Spleen (tissue), 11 donors: ENCODE data around the gene HLA-G. TPM values are rescaled to one million over a fixed set of nuclear protein-coding genes. Genes with fewer than 3 reads are reported as not detected.

Experiments
- DNase-seq: peaks from one replicate; pipeline ENCODE4 v3.0.0-alpha.2; 2020
- H3K27ac ChIP-seq, 8 donors: fragments of 200-600 bp; sonication (generic) in 7 of 8; 1 replicate in 4 of 8; 2 replicates in 4 of 8; pipeline versions ENCODE4 v1.5.0 to v1.8.0; 2016 to 2021; ENCODE audit warnings: inconsistent platforms in 4 of 8, mild to moderate bottlenecking in 4 of 8, moderate library complexity in 1 of 8
- H3K27me3 ChIP-seq, 7 donors: fragments of 200-600 bp; sonication (generic) in 6 of 7; replicated peaks in 1 of 7; 1 replicate in 4 of 7; 2 replicates in 3 of 7; pipeline versions ENCODE4 v1.5.0 to v1.8.0; 2016 to 2021; ENCODE audit warnings: inconsistent platforms in 3 of 7, mild to moderate bottlenecking in 1 of 7
- H3K36me3 ChIP-seq, 6 donors: fragments of 200-600 bp; sonication (generic) in 5 of 6; 1 replicate in 4 of 6; 2 replicates in 2 of 6; pipeline versions ENCODE4 v1.5.0 to v1.8.0; 2016 to 2021; ENCODE audit warnings: inconsistent platforms in 2 of 6
- H3K4me1 ChIP-seq, 6 donors: fragments of 200-600 bp; sonication (generic) in 5 of 6; 1 replicate in 3 of 6; 2 replicates in 3 of 6; pipeline versions ENCODE4 v1.5.0 to v1.8.0; 2016 to 2021; ENCODE audit warnings: inconsistent platforms in 3 of 6
- H3K4me3 ChIP-seq, 8 donors: fragments of 200-600 bp; sonication (generic) in 7 of 8; 1 replicate in 4 of 8; 2 replicates in 4 of 8; pipeline versions ENCODE4 v1.5.0 to v1.8.0; 2016 to 2021; ENCODE audit warnings: inconsistent platforms in 4 of 8, mild to moderate bottlenecking in 4 of 8, moderate library complexity in 2 of 8
- H3K9me3 ChIP-seq, 8 donors: fragments of 200-600 bp; sonication (generic) in 7 of 8; 1 replicate in 4 of 8; 2 replicates in 4 of 8; pipeline versions ENCODE4 v1.5.0 to v1.8.0; 2016 to 2021; ENCODE audit warnings: inconsistent platforms in 4 of 8
- CTCF ChIP-seq, 11 experiments: fragments of 200-600 bp in 7 of 11; fragments of 450-650 bp in 4 of 11; sonication (generic) in 4 of 11; IDR thresholded peaks in 8 of 11; conservative IDR thresholded peaks in 3 of 11; 1 replicate in 7 of 11; 2 replicates in 4 of 11; pipeline versions ENCODE4 v1.4.0 to v1.8.0; 2016 to 2021; ENCODE audit warnings: antibody characterized with exemption in 11 of 11, inconsistent platforms in 4 of 11, mild to moderate bottlenecking in 1 of 11
- POLR2A ChIP-seq, 3 donors: fragments of 450-650 bp; IDR thresholded peaks; one replicate each; pipeline ENCODE4 v1.5.1; 2017; ENCODE audit warnings: antibody characterized with exemption in 3 of 3, mild to moderate bottlenecking in 1 of 3
- POLR2AphosphoS5 ChIP-seq, 3 donors: sonication (generic); formaldehyde crosslinking; IDR thresholded peaks; one replicate each; pipeline ENCODE4 v1.5.1; 2017; ENCODE audit warnings: antibody characterized with exemption in 3 of 3
- WGBS, 5 donors: extraction: QIAGEN DNeasy Blood & Tissue Kit in 3 of 5; methylation state at CpG; one replicate each; pipeline versions ENCODE4 v1.1.5 to v1.1.7; 2013 to 2018; 5-methylcytosine and 5-hydroxymethylcytosine counted together
- intact Hi-C: fragments of 100-400 bp; cut with DNase I; formaldehyde crosslinking; loops from one replicate; pipeline ENCODE4 v1.15.0; 2023; ENCODE audit warnings: low total_unique reads
- polyA plus RNA-seq, 3 donors: library from polyadenylated mRNA; stranded (reverse); fragments of 200-250 nt; gene quantifications; one replicate each; pipeline ENCODE4 v1.2.1, GENCODE V29; 2013
- total RNA-seq, 7 donors: library from RNA; depleted of rRNA in 3 of 7; stranded (reverse); fragments of >200 nt in 3 of 7; fragmentation: NEBNext Ultra II Directional in 4 of 7; extraction: Animal tissue kit (Norgen Biotek cat#: 25700) in 4 of 7; gene quantifications; one replicate each; pipeline versions ENCODE4 v1.1.0 to v1.2.1, GENCODE V29; 2016 to 2021
- donor health status: healthy with polysubstance abuse.
- donor health status: DM: no; HTN: no; CAD: no; lungs with moderate emphysema.
- donor health status: DM: no; HTN: no; CAD: no.
- donor health status: Bipolar disorder and iron deficiency.
- donor health status: healthy.
- donor health status: DM: no; HTN: no; CAD: no.
- donor health status: DM: yes; HTN: yes; CAD: no.

Gene HLA-G
- total and polyA plus RNA-seq, 10 donors = 0.15 to 9.6 (median 1.4) TPM; not detected in 1

- Histone ChIP-seq H3K27me3 (peaks cover 0 to 36% (median 3%) of the 10 kb centered on the region in 7 donors), H3K9me3 (no peaks in the 10 kb centered on the region), H3K36me3 (no peaks in the 10 kb centered on the region), H3K4me3 (no peak overlapping the region), H3K27ac (no peak overlapping the region), H3K4me1 (no peaks in the 10 kb centered on the region)
- 27 to 48% (median 31%) methylated on average over 11 to 24 of the region's 24 CpGs for WGBS, 5 donors
- no peak for TF ChIP-seq CTCF (IDR thresholded peaks at IDR 0.05 in 8 of 11, conservative IDR thresholded peaks at IDR 0.05 in 3 of 11)
- TF ChIP-seq POLR2A (IDR thresholded peaks at IDR 0.05) = no peak
- no peak for TF ChIP-seq POLR2AphosphoS5 (IDR thresholded peaks at IDR 0.05)
- intact Hi-C loops = no loop called here
- DNase-seq = no peak
Measured at GRCh38 chr6:29864037-29864810, 36.6 kb downstream of the HLA-G start.

GRCh38 chr6:29865631-29866030 is 38.0 kb downstream of the HLA-G start:
- DNase-seq = no peak
- H3K27ac ChIP-seq = no peak overlapping the region
- H3K36me3 ChIP-seq = no peaks in the 10 kb centered on the region
- TF ChIP-seq POLR2A (IDR thresholded peaks at IDR 0.05) (no peak), CTCF (IDR thresholded peaks at IDR 0.05 in 8 of 11, conservative IDR thresholded peaks at IDR 0.05 in 3 of 11) (no peak), POLR2AphosphoS5 (IDR thresholded peaks at IDR 0.05) (no peak)
- peaks cover 0 to 36% (median 3%) of the 10 kb centered on the region in 7 donors for H3K27me3 ChIP-seq
- H3K4me3 ChIP-seq = no peak overlapping the region
- WGBS, 5 donors = 44 to 64% (median 57%) methylated on average over 1 of the region's 1 CpG
- no peaks in the 10 kb centered on the region for H3K9me3 ChIP-seq
- intact Hi-C loops = no loop called here
- no peaks in the 10 kb centered on the region for H3K4me1 ChIP-seq

GRCh38 chr6:29870104-29870503 is 42.5 kb downstream of the HLA-G start:
- H3K4me3 ChIP-seq = no peak overlapping the region
- no peaks in the 10 kb centered on the region for H3K4me1 ChIP-seq
- WGBS, 5 donors = 19 to 88% (median 66%) methylated on average over 2 of the region's 2 CpGs
- intact Hi-C loops = no loop called here
- TF ChIP-seq POLR2A (IDR thresholded peaks at IDR 0.05) (no peak), POLR2AphosphoS5 (IDR thresholded peaks at IDR 0.05) (no peak), CTCF (IDR thresholded peaks at IDR 0.05 in 8 of 11, conservative IDR thresholded peaks at IDR 0.05 in 3 of 11) (no peak)
- H3K36me3 ChIP-seq = no peaks in the 10 kb centered on the region
- H3K27me3 ChIP-seq = peaks cover 0 to 14% (median 0%) of the 10 kb centered on the region in 7 donors
- no peak overlapping the region for H3K27ac ChIP-seq
- H3K9me3 ChIP-seq = no peaks in the 10 kb centered on the region
- DNase-seq = no peak

- no peak for DNase-seq
- peaks cover 0 to 5% (median 0%) of the 10 kb centered on the region in 8 donors for H3K9me3 ChIP-seq
- intact Hi-C loops = no loop called here
- no peaks in the 10 kb centered on the region for H3K27me3 ChIP-seq
- no peak overlapping the region for H3K4me3 ChIP-seq
- no peaks in the 10 kb centered on the region for H3K36me3 ChIP-seq
- no peak overlapping the region for H3K27ac ChIP-seq
- TF ChIP-seq CTCF (IDR thresholded peaks at IDR 0.05 in 8 of 11, conservative IDR thresholded peaks at IDR 0.05 in 3 of 11) (no peak), POLR2AphosphoS5 (IDR thresholded peaks at IDR 0.05) (no peak), POLR2A (IDR thresholded peaks at IDR 0.05) (no peak)
- no peaks in the 10 kb centered on the region for H3K4me1 ChIP-seq
- 32 to 97% (median 79%) methylated on average over 3 of the region's 3 CpGs for WGBS, 5 donors
Measured at GRCh38 chr6:29872791-29873190, 45.2 kb downstream of the HLA-G start.
